Endodermal cell (in vitro differentiated cells): ENCODE data around the gene MPDZ. TPM values are rescaled to one million over a fixed set of nuclear protein-coding genes. Genes with fewer than 3 reads are reported as not detected.

Source experiments
- DNase-seq: peaks from one replicate; pipeline ENCODE4 v3.0.0-alpha.2; 2017
- H3K27ac ChIP-seq: 2 replicates; pipeline ENCODE4 v1.5.1; 2013; ENCODE audit warnings: mild to moderate bottlenecking, low read depth, low read length, moderate library complexity
- H3K27me3 ChIP-seq: 2 replicates; pipeline ENCODE4 v1.6.1; 2013; ENCODE audit warnings: mild to moderate bottlenecking, low read length, moderate library complexity; ENCODE audit not compliant: insufficient read depth, control insufficient read depth, poor library complexity, severe bottlenecking
- H3K36me3 ChIP-seq: 2 replicates; pipeline ENCODE4 v1.7.0; 2013; ENCODE audit warnings: mild to moderate bottlenecking, low read length, moderate library complexity; ENCODE audit not compliant: control insufficient read depth, insufficient read depth
- H3K4me1 ChIP-seq: one replicate; pipeline ENCODE4 v1.7.0; 2013; ENCODE audit warnings: low read length; ENCODE audit not compliant: control insufficient read depth, insufficient read depth
- H3K4me3 ChIP-seq: 2 replicates; pipeline ENCODE4 v1.5.1; 2013; ENCODE audit warnings: mild to moderate bottlenecking, low read length, moderate library complexity
- H3K9ac ChIP-seq: 2 replicates; pipeline ENCODE4 v1.6.1; 2013; ENCODE audit warnings: mild to moderate bottlenecking, low read length, moderate library complexity; ENCODE audit not compliant: poor library complexity, severe bottlenecking; ENCODE audit errors: extremely low read depth
- H3K9me3 ChIP-seq: 2 replicates; pipeline ENCODE4 v1.6.1; 2013; ENCODE audit warnings: mild to moderate bottlenecking, low read length, moderate library complexity; ENCODE audit not compliant: control insufficient read depth
- H3K27ac Mint-ChIP-seq: 2 replicates; pipeline ENCODE4 v1.8.0; 2020; ENCODE audit warnings: mixed read lengths
- H3K27me3 Mint-ChIP-seq: 2 replicates; pipeline ENCODE4 v1.8.0; 2021; ENCODE audit warnings: mild to moderate bottlenecking, mixed read lengths; ENCODE audit not compliant: insufficient read depth
- H3K36me3 Mint-ChIP-seq: 2 replicates; pipeline ENCODE4 v1.8.0; 2020; ENCODE audit warnings: low read depth, mixed read lengths
- H3K4me1 Mint-ChIP-seq: 2 replicates; pipeline ENCODE4 v1.8.0; 2020; ENCODE audit warnings: mixed read lengths
- H3K4me3 Mint-ChIP-seq: 2 replicates; pipeline ENCODE4 v1.8.0; 2020; ENCODE audit warnings: mild to moderate bottlenecking, moderate library complexity, mixed read lengths
- H3K9me3 Mint-ChIP-seq: 2 replicates; pipeline ENCODE4 v1.8.0; 2020; ENCODE audit warnings: mild to moderate bottlenecking, mixed read lengths
- WGBS, 2 experiments: methylation state at CpG; one replicate each; pipeline versions ENCODE4 v1.1.5 to v1.1.7; 2013; ENCODE audit warnings: missing lambda C conversion rate in 2 of 2, mixed read lengths in 1 of 2; ENCODE audit not compliant: insufficient coverage in 1 of 2, insufficient read length in 1 of 2; 5-methylcytosine and 5-hydroxymethylcytosine counted together
- total RNA-seq, 2 donors: library from RNA; stranded (reverse); fragmentation: NEBNext Ultra II Directional in 1 of 2; extraction: Animal tissue kit (Norgen Biotek cat#: 25700) in 1 of 2; gene quantifications; 2 replicates in 1 of 2; 3 replicates in 1 of 2; pipeline ENCODE4 v1.2.1, GENCODE V29; 2021
- TF ChIP-seq, protein P1 (sequence below): fragments of 200-600 bp; sonication (generic); conservative IDR thresholded peaks from 2 replicates; pipeline ENCODE4 v1.5.0; 2021; ENCODE audit warnings: antibody characterized with exemption, mild to moderate bottlenecking

Gene MPDZ
- total RNA-seq, 2 donors from 2014 or later: 38.0 to 44.0 TPM

DNA sequence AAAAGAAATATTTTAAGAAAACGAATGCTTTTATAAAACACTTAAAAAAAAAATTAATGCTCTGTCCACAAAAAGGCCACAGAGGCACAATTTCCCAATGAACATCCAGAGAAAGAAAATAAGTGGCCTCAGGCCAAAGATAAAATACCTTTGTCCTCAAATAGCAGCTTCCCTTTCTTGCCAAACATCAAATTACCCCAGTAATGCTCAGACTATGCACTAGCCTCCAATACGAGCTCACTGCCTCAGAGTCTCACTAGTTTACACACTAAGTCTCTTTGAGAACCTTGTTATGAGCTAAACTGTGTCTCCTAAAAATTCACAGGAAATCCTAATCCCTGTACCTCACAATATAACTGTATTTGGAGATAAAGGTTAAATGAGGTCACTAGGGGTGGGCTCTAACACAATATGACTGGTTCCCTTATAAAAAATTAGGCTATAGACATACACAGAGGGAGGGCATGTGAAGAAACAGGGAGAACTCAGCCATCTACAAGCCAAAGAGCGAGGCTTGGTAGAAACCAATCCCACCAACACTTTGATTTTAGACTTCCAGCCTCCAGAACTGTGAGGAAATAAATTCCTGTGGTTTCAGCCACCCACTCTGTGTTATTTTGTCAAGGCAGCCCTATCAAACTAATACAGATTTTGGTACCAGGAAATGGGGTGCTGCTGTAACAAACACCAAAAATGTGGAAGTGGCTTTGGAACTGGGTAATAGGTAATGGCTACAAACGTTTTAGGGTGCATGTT, 4.4 kb downstream of the MPDZ start:
- Histone ChIP-seq H3K9me3 (no peaks in the 10 kb centered on the region), H3K4me1 (no peaks in the 10 kb centered on the region), H3K36me3 (no peaks in the 10 kb centered on the region), H3K4me3 (no peak overlapping the region), H3K27me3 (no peaks in the 10 kb centered on the region), H3K9ac (no peak overlapping the region), H3K27ac (no peak overlapping the region)
- no peak overlapping the region for H3K27ac Mint-ChIP-seq
- no peaks in the 10 kb centered on the region for H3K9me3 Mint-ChIP-seq
- DNase-seq: no peak
- TF ChIP-seq, protein P1, sequence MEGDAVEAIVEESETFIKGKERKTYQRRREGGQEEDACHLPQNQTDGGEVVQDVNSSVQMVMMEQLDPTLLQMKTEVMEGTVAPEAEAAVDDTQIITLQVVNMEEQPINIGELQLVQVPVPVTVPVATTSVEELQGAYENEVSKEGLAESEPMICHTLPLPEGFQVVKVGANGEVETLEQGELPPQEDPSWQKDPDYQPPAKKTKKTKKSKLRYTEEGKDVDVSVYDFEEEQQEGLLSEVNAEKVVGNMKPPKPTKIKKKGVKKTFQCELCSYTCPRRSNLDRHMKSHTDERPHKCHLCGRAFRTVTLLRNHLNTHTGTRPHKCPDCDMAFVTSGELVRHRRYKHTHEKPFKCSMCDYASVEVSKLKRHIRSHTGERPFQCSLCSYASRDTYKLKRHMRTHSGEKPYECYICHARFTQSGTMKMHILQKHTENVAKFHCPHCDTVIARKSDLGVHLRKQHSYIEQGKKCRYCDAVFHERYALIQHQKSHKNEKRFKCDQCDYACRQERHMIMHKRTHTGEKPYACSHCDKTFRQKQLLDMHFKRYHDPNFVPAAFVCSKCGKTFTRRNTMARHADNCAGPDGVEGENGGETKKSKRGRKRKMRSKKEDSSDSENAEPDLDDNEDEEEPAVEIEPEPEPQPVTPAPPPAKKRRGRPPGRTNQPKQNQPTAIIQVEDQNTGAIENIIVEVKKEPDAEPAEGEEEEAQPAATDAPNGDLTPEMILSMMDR: no peak
- no peaks in the 10 kb centered on the region for H3K27me3 Mint-ChIP-seq
- 83 to 87% methylated on average over 2 to 4 of the region's 4 CpGs for WGBS, 2 experiments
- H3K4me1 Mint-ChIP-seq: peaks cover 23% of the 10 kb centered on the region
- no peaks in the 10 kb centered on the region for H3K36me3 Mint-ChIP-seq
- no peak overlapping the region for H3K4me3 Mint-ChIP-seq

DNA sequence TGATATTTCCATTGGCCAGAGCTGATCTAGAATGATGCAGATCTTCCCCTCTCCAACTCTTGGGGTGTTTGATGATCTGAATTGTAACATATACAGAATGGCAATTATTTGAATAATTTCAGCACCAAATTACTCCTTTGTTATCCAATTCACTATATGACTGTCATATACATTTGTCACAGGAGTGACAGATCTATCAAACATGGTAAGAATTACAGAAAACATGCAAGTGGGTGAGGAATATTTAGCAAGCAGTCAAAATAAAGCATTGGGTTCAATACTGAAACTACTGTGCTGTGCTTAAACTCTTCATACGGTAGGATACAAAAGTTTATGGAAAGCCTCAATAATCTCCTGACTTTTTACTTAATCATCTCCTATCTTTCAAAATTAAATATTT, 8.8 kb downstream of the MPDZ start:
- Mint-ChIP-seq H3K27ac (no peak overlapping the region), H3K4me1 (peaks cover 19% of the 10 kb centered on the region), H3K9me3 (no peaks in the 10 kb centered on the region), H3K36me3 (no peaks in the 10 kb centered on the region), H3K27me3 (no peaks in the 10 kb centered on the region), H3K4me3 (no peak overlapping the region)
- no peak for DNase-seq
- Histone ChIP-seq H3K36me3 (no peaks in the 10 kb centered on the region), H3K4me1 (no peaks in the 10 kb centered on the region), H3K27me3 (no peaks in the 10 kb centered on the region), H3K27ac (no peak overlapping the region), H3K4me3 (no peak overlapping the region), H3K9me3 (no peaks in the 10 kb centered on the region), H3K9ac (no peak overlapping the region)
- TF ChIP-seq, protein P1: no peak
- WGBS, 2 experiments: 93 to 100% methylated on average over 1 of the region's 1 CpG

DNA sequence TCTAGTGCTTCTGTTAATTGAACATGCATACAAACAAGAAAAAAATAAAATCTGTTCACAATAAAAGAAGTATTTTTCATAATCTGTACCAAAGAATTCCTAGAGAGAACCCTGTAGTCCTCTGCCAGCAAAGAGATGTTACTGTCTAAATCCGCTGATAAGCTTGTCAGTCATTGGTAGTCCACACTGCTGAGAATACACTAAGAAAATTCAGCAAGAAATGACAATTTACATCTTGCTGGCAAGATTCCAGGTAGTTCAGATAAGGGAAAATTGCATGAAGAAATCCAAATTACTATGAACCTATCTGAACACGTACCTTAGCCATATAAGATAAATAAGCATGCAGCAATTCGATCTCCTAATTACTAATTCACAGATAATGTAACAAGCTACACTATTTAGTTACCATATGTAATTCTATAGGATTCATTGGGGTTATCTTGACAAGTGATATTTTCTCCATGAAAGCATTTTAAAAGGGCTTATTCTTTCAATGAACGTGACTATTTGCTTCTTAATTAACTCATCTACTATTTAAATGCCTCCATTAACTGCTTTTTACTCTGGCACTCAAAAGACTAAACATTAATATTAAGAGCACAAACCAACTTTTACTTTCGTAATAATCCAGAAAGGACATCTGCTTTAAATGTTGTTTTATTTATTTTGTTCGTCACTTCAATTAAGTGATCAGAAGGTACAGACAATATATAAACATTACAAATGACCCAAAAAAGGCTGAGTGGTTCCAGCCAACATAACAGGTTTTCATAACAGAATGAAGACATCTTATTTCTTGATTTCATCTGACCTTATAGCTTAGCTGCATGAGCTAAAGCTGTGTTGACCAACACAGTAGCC, 9.7 kb downstream of the MPDZ start:
- Histone ChIP-seq H3K36me3 (no peaks in the 10 kb centered on the region), H3K27me3 (no peaks in the 10 kb centered on the region), H3K4me3 (no peak overlapping the region), H3K9me3 (no peaks in the 10 kb centered on the region), H3K9ac (no peak overlapping the region), H3K27ac (no peak overlapping the region), H3K4me1 (no peaks in the 10 kb centered on the region)
- Mint-ChIP-seq H3K27me3 (no peaks in the 10 kb centered on the region), H3K36me3 (no peaks in the 10 kb centered on the region), H3K27ac (no peak overlapping the region), H3K4me3 (no peak overlapping the region), H3K9me3 (no peaks in the 10 kb centered on the region), H3K4me1 (peaks cover 16% of the 10 kb centered on the region)
- TF ChIP-seq, protein P1: no peak
- 95 to 100% methylated on average over 3 to 5 of the region's 6 CpGs for WGBS, 2 experiments
- DNase-seq: no peak
